ENCODE measurements around the gene FBXL16.
A peak's percentile ranks its signal among the peaks of the same experiment; 100 is the strongest.

Gene FBXL16

DNA sequence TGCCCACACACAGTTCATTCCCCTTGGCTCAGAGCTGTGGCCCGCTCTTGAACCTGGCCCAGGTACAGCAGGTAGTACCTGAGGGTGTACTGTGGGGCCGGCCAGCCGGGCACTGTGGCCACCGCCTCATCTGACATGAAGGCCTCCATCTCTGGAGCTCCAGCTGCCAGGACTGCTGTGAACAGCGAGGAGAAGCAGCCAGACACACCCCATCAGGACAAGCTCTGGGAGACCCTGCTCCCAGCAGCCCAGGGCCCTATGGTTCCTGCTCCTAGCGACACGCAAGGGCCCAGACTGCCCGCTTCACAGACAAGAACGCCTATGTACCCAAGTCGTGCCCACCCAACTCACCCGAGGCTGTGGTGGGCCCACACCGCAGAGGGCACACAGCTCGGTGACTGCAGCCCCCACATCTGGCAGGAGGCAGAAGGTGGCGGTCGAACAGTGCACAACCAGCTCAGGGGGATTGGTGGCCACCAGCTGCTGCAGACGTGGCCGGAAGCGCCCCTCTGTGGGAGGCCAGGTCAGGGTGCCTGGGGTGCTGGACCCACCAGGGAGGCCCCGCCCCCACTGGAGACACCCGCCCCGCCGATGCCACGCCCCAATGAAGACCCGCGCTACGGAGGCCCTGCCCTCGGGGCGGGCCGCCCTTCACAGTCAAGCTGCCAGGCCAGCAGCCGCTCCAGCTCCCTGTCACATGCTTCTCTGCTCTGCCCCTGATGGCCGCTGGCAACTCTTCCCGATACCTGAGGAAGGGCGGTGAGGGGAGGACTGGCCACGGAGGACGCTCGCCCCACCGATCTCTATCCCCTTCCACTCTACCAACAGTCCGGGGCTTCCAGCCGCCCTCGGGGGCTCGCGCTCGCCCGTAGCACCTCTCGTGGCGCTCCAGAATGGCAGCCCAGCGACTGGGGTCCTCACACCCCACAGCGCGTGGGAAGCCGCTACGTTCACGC, 26.5 kb downstream of the FBXL16 start:
- no peak for DNase-seq (ENCODE audit: low read depth in 2 of 2, low spot score in 1 of 2)

- DNase-seq (ENCODE audit: low read depth in 2 of 2, low spot score in 1 of 2), result no peak
Observed at GRCh38 chr16:678209-678857, 27.3 kb downstream of the FBXL16 start.

GRCh38 chr16:677316-678190, 28.0 kb downstream of the FBXL16 start:
- no peak for DNase-seq (ENCODE audit: low read depth in 2 of 2, low spot score in 1 of 2)

DNA sequence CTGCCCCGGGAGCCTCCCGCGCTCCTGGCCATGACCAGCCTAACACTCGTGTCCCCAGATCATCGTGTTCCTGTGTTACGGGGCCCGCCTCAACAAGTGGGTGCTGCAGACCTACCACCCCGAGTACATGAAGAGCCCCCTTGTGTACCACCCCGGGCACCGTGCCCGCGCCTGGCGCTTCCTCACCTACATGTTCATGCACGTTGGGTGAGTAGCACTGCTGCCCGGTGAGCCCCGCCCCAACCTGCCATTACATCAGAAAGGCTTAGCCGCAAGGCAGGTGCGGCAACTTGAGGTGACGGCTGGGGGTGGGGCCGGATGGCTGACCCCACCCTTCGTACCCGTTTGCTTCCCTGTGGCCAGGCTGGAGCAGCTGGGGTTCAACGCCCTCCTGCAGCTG, 28.7 kb downstream of the FBXL16 start:
- DNase-seq (ENCODE audit: low read depth in 2 of 2, low spot score in 1 of 2), result no peak

DNA sequence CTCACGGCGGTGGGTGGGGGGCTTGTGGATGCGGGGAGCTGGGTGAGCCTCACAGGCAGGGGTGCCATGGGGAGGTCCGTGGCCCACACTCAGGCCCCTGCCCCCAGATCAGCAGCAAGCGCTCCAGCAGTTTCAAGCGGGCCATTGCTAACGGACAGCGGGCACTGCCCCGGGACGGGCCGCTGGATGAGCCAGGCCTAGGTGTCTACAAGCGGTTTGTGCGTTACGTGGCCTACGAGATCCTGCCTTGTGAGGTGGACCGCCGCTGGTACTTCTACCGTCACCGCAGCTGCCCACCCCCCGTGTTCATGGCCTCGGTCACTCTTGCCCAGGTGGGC, 29.1 kb downstream of the FBXL16 start:
- no peak for DNase-seq (ENCODE audit: low read depth in 2 of 2, low spot score in 1 of 2)

GRCh38 chr16:675884-676564, 29.6 kb downstream of the FBXL16 start:
- DNase-seq (ENCODE audit: low read depth in 2 of 2, low spot score in 1 of 2), result no peak

GRCh38 chr16:674968-675883, 30.4 kb downstream of the FBXL16 start, which contains the start of gene RHBDL1:
Gene RHBDL1, plus strand, starts transcription at chr16:675671. Its CDS starts 120 bp downstream, at chr16:675791.
- DNase-seq (ENCODE audit: low read depth in 2 of 2, low spot score in 1 of 2), result no peak

DNA sequence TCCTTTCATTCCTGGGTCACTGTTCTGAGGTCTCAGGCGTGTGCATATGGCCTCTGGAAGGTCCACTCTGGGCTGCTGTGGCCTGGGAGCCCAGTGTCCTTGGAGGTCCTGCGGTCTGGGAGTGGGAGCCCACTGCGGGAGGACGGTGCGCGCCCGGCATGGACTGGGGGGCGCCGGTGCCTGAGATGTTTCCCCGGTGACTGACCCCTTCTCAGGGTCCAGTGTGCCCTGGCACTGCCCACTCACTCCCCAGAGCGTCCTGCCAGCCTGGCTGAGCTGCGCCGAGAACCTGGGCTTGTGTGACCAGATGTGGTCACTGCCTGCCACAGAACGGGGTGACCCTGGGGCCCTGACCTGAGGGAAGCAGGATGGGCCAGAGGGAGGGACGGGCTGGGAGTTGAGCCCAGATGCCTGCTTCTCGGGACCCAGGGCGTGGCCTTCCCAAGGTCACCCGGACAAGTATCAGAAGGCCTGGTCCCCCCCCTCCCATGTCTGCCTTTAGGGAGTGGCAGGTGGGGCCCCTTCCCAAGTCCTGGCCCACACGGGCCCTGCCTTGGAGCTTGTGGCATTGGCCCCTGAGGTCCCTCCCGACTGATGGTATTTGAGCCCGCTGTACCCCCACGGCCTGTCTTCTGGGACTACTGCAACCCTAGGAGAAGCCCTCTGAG, 31.3 kb downstream of the FBXL16 start:
- DNase-seq (ENCODE audit: low read depth in 2 of 2, low spot score in 1 of 2), result no peak

DNA sequence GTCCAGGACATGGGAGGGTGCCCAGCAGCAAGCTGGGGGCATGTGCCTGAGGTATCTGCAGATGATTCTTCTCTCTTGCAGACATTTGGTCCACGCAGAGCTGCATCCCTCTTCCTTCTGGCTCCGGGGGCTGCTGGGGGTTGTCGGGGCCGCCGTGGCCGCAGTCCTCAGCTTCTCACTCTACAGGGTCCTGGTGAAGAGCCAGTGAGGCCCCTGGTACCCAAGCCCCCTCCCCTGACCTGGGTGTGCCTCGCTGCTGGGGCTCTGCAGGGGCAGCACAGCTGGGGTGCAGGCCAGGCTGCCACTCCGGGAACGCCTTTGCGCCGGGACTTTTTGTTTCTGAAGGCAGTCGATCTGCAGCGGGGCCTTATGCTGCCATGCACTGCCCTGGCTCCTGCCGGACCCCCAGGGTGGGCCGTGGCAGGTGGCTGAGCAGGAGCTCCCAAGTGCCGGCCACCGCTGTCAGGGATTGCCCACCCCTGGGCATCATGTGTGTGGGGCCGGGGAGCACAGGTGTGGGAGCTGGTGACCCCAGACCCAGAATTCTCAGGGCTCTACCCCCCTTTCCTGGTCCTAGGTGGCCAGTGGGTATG, 32.1 kb downstream of the FBXL16 start:
- no peak for DNase-seq (ENCODE audit: low read depth in 2 of 2, low spot score in 1 of 2)

DNA sequence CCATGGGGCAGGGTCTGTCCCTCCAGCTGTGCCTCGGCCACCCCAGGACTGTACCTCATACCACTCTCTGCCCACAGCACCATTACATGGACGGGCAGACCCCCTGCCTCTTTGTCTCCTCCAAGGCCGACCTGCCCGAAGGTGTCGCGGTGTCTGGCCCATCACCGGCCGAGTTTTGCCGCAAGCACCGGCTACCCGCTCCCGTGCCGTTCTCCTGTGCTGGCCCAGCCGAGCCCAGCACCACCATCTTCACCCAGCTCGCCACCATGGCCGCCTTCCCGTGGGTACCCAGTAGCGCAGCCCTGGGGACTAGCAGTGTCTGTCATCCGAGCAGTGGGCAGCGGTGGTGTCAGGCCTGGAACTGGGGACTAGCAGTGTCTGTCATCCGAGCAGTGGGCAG, 32.8 kb downstream of the FBXL16 start:
- DNase-seq (ENCODE audit: low read depth in 2 of 2, low spot score in 1 of 2), result no peak

DNA sequence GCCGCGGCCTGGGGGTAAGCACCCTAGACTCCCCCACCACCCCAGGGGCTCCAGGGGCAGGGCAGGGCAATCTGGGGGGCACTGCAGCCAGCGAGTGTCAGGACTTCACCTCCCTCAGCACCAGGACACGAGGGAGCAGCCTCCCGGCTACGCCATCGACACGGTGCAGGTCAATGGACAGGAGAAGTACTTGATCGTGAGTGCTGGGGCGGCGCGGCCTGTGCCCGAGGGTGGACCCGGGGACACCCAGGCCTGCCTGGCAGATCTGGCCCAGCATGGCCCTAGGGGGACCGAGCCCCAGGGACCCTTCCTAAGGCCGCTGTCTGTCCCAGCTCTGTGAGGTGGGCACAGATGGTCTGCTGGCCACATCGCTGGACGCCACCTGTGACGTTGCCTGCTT, 33.2 kb downstream of the FBXL16 start:
- DNase-seq (ENCODE audit: low read depth in 2 of 2, low spot score in 1 of 2), result no peak

GRCh38 chr16:671353-672131, 34.1 kb downstream of the FBXL16 start:
- no peak for DNase-seq (ENCODE audit: low read depth in 2 of 2, low spot score in 1 of 2)

GRCh38 chr16:670485-671352, 34.9 kb downstream of the FBXL16 start:
- no peak for DNase-seq (ENCODE audit: low read depth in 2 of 2, low spot score in 1 of 2)

GRCh38 chr16:669666-670065, 35.9 kb downstream of the FBXL16 start:
- no peak for DNase-seq (ENCODE audit: low read depth in 2 of 2, low spot score in 1 of 2)

DNA sequence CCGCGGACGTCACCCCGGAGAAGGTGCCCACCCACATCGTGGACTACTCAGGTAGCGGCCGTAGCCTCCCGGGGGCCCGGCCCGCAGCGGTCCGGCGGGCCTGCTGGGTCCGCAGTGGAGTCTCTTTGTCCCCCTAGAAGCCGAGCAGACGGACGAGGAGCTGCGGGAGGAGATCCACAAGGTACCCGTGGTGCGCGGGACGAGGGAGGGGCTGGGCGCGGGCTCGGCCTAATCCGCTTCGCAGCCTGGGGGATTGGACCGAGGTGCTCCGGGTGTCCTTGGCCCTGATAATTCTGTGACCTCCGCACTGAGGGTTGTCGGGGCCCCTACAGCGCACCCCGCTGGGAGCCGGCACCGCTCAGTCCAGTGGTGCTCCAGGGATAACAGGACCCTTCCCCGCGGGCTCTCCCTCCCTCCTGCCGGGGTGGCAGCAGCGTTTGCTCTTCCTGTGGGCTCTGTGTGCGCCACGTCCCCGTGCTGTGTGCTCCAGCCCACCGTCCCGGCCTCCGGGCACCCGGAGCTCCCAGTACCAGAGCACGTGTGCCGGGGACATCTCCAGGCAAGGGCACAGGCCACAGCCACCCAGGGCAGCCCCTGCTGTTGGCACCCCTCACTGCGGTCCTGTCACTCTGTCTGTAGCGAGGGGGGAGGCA, 37.0 kb downstream of the FBXL16 start:
- DNase-seq (ENCODE audit: low read depth in 2 of 2, low spot score in 1 of 2), result no peak

GRCh38 chr16:667780-668518, 37.7 kb downstream of the FBXL16 start, which contains the start of gene RHOT2:
Gene RHOT2, plus strand, starts transcription at chr16:668132. Its CDS starts 68 bp downstream, at chr16:668200.
- DNase-seq (ENCODE audit: low read depth in 2 of 2, low spot score in 1 of 2), result peak; percentile 79 to 83

Measured in stimulated activated CD8-positive, alpha-beta memory T cell treated with anti-CD3 and anti-CD28 coated beads, Interleukin-4, amount 100 ng/mL, for 1 hour (primary cell).